Pancreas (tissue), 10 donors: ENCODE data around the gene NR5A1. TPM values are rescaled to one million over a fixed set of nuclear protein-coding genes. Genes with fewer than 3 reads are reported as not detected.

Source experiments
- ATAC-seq, 4 donors: fragments of 200-7000 bp; cut with Tn5 transposase; one replicate each; pipeline versions ENCODE4 v1.8.0 to v1.9.1; 2020; ENCODE audit warnings: mild to moderate bottlenecking in 4 of 4, moderate library complexity in 4 of 4
- DNase-seq, 6 donors: peaks; one replicate each; pipeline ENCODE4 v3.0.0-alpha.2; 2020
- FAIRE-seq: peaks from 2 replicates; lab custom pipeline; 2012; peaks lifted over from hg19 to GRCh38; lab: Jason Lieb, UNC
- H3K27ac ChIP-seq, 4 donors: fragments of 200-600 bp; sonication (generic); 1 replicate in 3 of 4; 2 replicates in 1 of 4; pipeline versions ENCODE4 v1.5.0 to v1.8.0; 2020
- H3K27me3 ChIP-seq, 4 donors: fragments of 200-600 bp; one replicate each; pipeline ENCODE4 v1.8.0; 2021
- H3K36me3 ChIP-seq, 3 donors: fragments of 200-600 bp; sonication (generic) in 1 of 3; one replicate each; pipeline versions ENCODE4 v1.5.0 to v1.8.0; 2020 to 2021
- H3K4me1 ChIP-seq, 3 donors: fragments of 200-600 bp; one replicate each; pipeline ENCODE4 v1.8.0; 2021
- H3K4me3 ChIP-seq, 4 donors: fragments of 200-600 bp; sonication (generic) in 2 of 4; one replicate each; pipeline versions ENCODE4 v1.5.0 to v1.8.0; 2020 to 2021
- H3K9me3 ChIP-seq, 4 donors: fragments of 200-600 bp; one replicate each; pipeline ENCODE4 v1.8.0; 2021
- WGBS, 2 donors: extraction: QIAGEN DNeasy Blood & Tissue Kit; methylation state at CpG; one replicate each; pipeline ENCODE4 v1.1.7; 2013; 5-methylcytosine and 5-hydroxymethylcytosine counted together
- intact Hi-C, 3 donors: fragments of 100-400 bp; cut with DNase I; formaldehyde crosslinking; loops; one replicate each; pipeline versions ENCODE4 v1.11.1 to v1.14.2; 2022
- polyA plus RNA-seq, 2 donors: library from polyadenylated mRNA; stranded (reverse); fragments of 200-250 nt; gene quantifications; one replicate each; pipeline ENCODE4 v1.2.3, GENCODE V29; 2013
- total RNA-seq, 6 donors: library from RNA; stranded (reverse); fragmentation: NEBNext Ultra II Directional in 4 of 6; extraction: Animal tissue kit (Norgen Biotek cat#: 25700) in 4 of 6; gene quantifications; one replicate each; pipeline versions ENCODE4 v1.2.1 to v1.2.4, GENCODE V29; 2021 to 2023
- TF ChIP-seq, protein P1 (sequence below), 4 donors: fragments of 200-600 bp; sonication (generic) in 3 of 4; IDR thresholded peaks; one replicate each; pipeline versions ENCODE4 v1.5.0 to v1.8.0; 2021; ENCODE audit warnings: antibody characterized with exemption in 4 of 4
- donor health status: healthy with polysubstance abuse.
- donor health status: DM: no; HTN: no; CAD: no; lungs with moderate emphysema.
- donor health status: DM: no; HTN: no; CAD: no.
- donor health status: control.
- donor health status: control.
- donor health status: Bipolar disorder and iron deficiency.
- donor health status: DM: yes; HTN: yes; CAD: no.
- donor health status: DM: no; HTN: no; CAD: no.
- donor health status: DM: no; HTN: no; CAD: no.
- donor health status: DM: yes; HTN: yes; CAD: no.

The NR5A1 gene
- total and polyA plus RNA-seq, 8 donors, result 0.05 to 0.28 TPM; not detected in 6

DNA sequence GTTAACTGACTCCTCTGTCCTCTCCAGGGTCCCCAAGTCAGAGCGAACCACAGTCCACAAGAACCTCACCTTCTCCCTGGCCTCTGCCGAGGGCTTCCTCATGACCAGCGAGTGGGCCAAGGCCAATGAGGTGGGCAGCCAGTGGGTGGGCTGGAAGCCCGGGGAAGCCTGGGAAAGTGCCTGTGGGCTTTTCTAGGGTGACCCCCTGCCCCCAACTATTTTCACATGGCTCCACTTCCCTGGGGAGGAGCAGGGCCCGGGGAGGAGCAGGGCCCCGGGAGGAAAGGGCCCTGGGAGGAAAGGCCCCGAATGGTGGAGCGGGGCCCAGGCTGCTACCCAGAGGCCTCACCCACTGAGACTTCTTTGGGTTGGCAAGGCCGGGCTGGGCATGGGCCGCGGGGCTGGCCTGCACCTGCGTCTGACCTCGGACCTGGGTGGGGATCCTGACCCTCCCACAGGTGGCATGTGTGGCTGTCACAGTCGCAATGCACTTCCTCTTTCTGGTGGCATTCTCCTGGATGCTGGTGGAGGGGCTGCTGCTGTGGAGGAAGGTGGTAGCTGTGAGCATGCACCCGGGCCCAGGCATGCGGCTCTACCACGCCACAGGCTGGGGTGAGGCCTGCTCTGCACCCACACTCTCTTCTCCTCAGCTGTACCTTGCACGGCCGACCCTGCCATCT is 39.0 kb downstream of the NR5A1 start:
- TF ChIP-seq, protein P1, sequence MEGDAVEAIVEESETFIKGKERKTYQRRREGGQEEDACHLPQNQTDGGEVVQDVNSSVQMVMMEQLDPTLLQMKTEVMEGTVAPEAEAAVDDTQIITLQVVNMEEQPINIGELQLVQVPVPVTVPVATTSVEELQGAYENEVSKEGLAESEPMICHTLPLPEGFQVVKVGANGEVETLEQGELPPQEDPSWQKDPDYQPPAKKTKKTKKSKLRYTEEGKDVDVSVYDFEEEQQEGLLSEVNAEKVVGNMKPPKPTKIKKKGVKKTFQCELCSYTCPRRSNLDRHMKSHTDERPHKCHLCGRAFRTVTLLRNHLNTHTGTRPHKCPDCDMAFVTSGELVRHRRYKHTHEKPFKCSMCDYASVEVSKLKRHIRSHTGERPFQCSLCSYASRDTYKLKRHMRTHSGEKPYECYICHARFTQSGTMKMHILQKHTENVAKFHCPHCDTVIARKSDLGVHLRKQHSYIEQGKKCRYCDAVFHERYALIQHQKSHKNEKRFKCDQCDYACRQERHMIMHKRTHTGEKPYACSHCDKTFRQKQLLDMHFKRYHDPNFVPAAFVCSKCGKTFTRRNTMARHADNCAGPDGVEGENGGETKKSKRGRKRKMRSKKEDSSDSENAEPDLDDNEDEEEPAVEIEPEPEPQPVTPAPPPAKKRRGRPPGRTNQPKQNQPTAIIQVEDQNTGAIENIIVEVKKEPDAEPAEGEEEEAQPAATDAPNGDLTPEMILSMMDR (IDR thresholded peaks at IDR 0.05), result no peak
- no peaks in the 10 kb centered on the region for H3K36me3 ChIP-seq
- FAIRE-seq, result no peak
- peak in 2 of 6 donors; percentile 47 to 51 for DNase-seq
- WGBS, 2 donors, result 83 to 95% methylated on average over 19 of the region's 19 CpGs
- no peaks in the 10 kb centered on the region for H3K9me3 ChIP-seq
- intact Hi-C loops, result no loop called here
- no peak overlapping the region for H3K4me3 ChIP-seq
- no peaks in the 10 kb centered on the region for H3K4me1 ChIP-seq
- no peaks in the 10 kb centered on the region for H3K27me3 ChIP-seq
- H3K27ac ChIP-seq, result no peak overlapping the region
- ATAC-seq, result no peak

DNA sequence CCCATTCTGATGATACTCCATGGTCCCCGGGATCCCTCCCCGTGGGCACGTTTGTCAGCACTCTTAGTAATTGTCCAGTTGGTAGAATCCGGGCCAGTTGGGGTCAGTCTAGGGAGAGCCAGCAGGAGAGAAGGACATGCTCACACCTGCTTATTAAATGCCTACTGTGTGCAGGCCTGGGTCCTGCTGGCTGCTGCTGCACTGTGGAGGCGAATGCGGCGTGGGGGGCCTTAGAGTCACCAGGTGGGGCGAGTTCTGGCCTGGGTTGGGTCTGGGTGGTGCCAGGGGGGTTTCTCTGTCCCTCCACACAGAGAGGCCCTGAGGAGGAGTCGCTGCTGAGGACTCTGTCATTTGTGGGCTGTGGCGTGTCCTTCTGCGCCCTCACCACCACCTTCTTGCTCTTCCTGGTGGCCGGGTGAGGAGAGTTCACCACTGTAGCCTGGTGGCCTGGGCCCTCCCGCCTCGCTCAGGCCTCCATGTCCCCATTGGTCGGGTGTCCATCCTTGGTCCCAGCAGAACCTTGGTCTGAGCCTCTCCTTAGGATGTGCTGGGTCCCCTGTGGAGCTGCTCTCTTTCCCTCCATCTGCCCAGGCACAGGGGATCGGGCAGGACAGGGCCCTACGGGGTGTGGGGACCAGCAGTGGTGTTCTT is 39.7 kb downstream of the NR5A1 start:
- TF ChIP-seq, protein P1 (IDR thresholded peaks at IDR 0.05), result no peak
- intact Hi-C loops, result no loop called here
- no peak for FAIRE-seq
- Histone ChIP-seq H3K9me3 (no peaks in the 10 kb centered on the region), H3K4me3 (no peak overlapping the region), H3K27me3 (no peaks in the 10 kb centered on the region), H3K27ac (no peak overlapping the region), H3K36me3 (no peaks in the 10 kb centered on the region), H3K4me1 (no peaks in the 10 kb centered on the region)
- 85 to 91% methylated on average over 16 to 17 of the region's 17 CpGs for WGBS, 2 donors
- no peak for ATAC-seq
- peak in 2 of 6 donors; percentile 18 to 49 for DNase-seq

DNA sequence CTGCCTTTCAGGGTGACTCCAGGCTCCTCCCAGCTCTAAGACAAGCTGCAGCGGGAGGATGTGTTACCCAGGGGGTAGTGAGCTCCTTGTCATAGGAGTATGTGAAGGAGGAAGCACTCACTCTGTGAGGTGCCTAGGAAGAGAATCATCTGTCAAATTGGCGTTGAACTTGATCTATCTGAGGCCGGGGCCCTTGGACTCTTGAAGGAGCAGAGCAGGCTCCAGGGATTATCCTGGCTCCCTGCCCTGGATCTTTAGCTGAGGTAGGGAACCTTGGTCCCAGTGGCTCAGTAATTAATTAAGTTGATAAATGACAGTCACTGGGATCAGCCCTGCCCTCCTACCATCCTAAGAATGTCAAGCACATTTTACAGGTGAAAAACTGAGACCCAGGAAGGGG is 41.5 kb downstream of the NR5A1 start:
- intact Hi-C loops, result no loop called here
- Histone ChIP-seq H3K36me3 (no peaks in the 10 kb centered on the region), H3K27me3 (no peaks in the 10 kb centered on the region), H3K4me3 (no peak overlapping the region), H3K9me3 (no peaks in the 10 kb centered on the region), H3K27ac (no peak overlapping the region), H3K4me1 (no peaks in the 10 kb centered on the region)
- 73 to 83% methylated on average over 3 of the region's 3 CpGs for WGBS, 2 donors
- peak in 2 of 6 donors; percentile 1 to 15 for DNase-seq
- FAIRE-seq, result no peak
- TF ChIP-seq, protein P1 (IDR thresholded peaks at IDR 0.05), result no peak
- ATAC-seq, result no peak

DNA sequence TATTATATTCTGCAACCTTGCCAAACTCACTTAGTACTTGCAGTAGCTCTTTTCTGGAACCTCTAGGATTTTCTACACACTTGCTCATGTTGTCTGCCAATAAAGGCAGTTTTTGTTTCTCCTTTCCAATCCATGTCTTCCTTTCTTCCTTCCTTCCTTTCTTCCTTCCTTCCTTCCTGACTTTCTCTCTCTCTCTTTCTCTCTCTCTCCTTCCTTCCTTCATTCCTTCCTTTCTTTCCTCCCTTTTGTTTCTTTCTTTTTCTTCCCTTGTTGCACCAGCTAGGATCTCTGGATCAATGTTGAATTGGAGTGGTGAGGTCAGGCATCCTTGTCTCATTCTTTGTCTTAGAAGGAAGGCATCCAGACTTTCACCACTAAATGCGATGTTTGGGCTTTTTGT is 44.5 kb downstream of the NR5A1 start:
- intact Hi-C loops, result no loop called here
- no peaks in the 10 kb centered on the region for H3K9me3 ChIP-seq
- TF ChIP-seq, protein P1 (IDR thresholded peaks at IDR 0.05), result no peak
- no peak for DNase-seq
- H3K4me1 ChIP-seq, result no peaks in the 10 kb centered on the region
- no peak for ATAC-seq
- no peak overlapping the region for H3K4me3 ChIP-seq
- H3K27ac ChIP-seq, result no peak overlapping the region
- no peaks in the 10 kb centered on the region for H3K36me3 ChIP-seq
- no peak for FAIRE-seq
- H3K27me3 ChIP-seq, result no peaks in the 10 kb centered on the region
- 83 to 89% methylated on average over 1 of the region's 1 CpG for WGBS, 2 donors

DNA sequence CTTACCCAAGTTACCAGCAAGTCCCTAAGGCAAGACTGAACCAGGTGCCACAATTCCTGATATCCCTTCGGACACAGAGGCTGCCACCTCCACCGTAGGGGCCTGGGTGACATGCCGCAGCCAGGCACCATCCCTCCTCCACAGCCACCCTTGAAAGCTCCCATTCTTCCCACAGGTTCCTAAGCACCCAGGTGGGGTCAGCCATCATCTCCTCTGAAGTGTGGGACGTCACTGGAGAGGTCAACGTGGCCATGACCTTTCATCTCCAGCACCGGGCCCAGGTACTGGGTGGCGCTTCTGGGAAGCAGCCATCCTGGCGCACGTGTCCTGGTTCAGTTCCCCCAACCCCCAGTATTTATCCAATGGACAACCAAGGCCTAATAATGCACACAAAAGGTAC is 48.8 kb downstream of the NR5A1 start:
- no peak overlapping the region for H3K4me3 ChIP-seq
- ATAC-seq (no peak), FAIRE-seq (no peak), DNase-seq (peak in 2 of 6 donors; percentile 15 to 41)
- no peaks in the 10 kb centered on the region for H3K4me1 ChIP-seq
- no peaks in the 10 kb centered on the region for H3K27me3 ChIP-seq
- H3K27ac ChIP-seq, result no peak overlapping the region
- WGBS, 2 donors, result 70 to 77% methylated on average over 9 of the region's 9 CpGs
- H3K36me3 ChIP-seq, result no peaks in the 10 kb centered on the region
- intact Hi-C loops, result no loop called here
- TF ChIP-seq, protein P1 (IDR thresholded peaks at IDR 0.05), result no peak
- no peaks in the 10 kb centered on the region for H3K9me3 ChIP-seq
